Mesendoderm (in vitro differentiated cells): ENCODE measurements around the gene CACFD1.

Experiments used
- DNase-seq: peaks from one replicate; pipeline ENCODE4 v3.0.0; 2013
- H2AK5ac ChIP-seq: 2 replicates; pipeline ENCODE4 v1.6.1; 2013; ENCODE audit warnings: low read length, inconsistent platforms
- H2BK120ac ChIP-seq: 2 replicates; pipeline ENCODE4 v1.6.1; 2013; ENCODE audit warnings: low read depth, mild to moderate bottlenecking, low read length, moderate library complexity, mixed read lengths
- H2BK15ac ChIP-seq: replicated peaks from 2 replicates; pipeline ENCODE4 v1.6.1; 2013; ENCODE audit warnings: low read depth, mild to moderate bottlenecking, moderate library complexity
- H2BK5ac ChIP-seq: 2 replicates; pipeline ENCODE4 v1.6.1; 2013; ENCODE audit warnings: low read length, inconsistent platforms
- H3K18ac ChIP-seq: 2 replicates; pipeline ENCODE4 v1.6.1; 2013; ENCODE audit warnings: mild to moderate bottlenecking, low read length, mixed read lengths
- H3K23ac ChIP-seq: one replicate; pipeline ENCODE4 v1.6.1; 2013; ENCODE audit warnings: low read length
- H3K27ac ChIP-seq: 2 replicates; pipeline ENCODE4 v1.5.1; 2013; ENCODE audit warnings: low read depth, mild to moderate bottlenecking, inconsistent platforms, low read length, moderate library complexity
- H3K27me3 ChIP-seq: 2 replicates; pipeline ENCODE4 v1.6.1; 2013; ENCODE audit warnings: low read length, control low read depth, mild to moderate bottlenecking, inconsistent platforms; ENCODE audit not compliant: insufficient read depth, poor library complexity
- H3K36me3 ChIP-seq: 2 replicates; pipeline ENCODE4 v1.6.1; 2013; ENCODE audit warnings: low read length, inconsistent platforms; ENCODE audit not compliant: control insufficient read depth, insufficient read depth
- H3K4ac ChIP-seq: one replicate; pipeline ENCODE4 v1.6.1; 2013; ENCODE audit warnings: low read depth, mild to moderate bottlenecking, low read length, moderate library complexity
- H3K4me1 ChIP-seq: 2 replicates; pipeline ENCODE4 v1.6.1; 2013; ENCODE audit warnings: low read depth, low read length, inconsistent platforms; ENCODE audit not compliant: control insufficient read depth
- H3K4me2 ChIP-seq: 2 replicates; pipeline ENCODE4 v1.6.1; 2013; ENCODE audit warnings: low read length
- H3K4me3 ChIP-seq: 2 replicates; pipeline ENCODE4 v1.5.1; 2013; ENCODE audit warnings: mild to moderate bottlenecking, low read length
- H3K56ac ChIP-seq: one replicate; pipeline ENCODE4 v1.6.1; 2013; ENCODE audit warnings: low read length
- H3K79me1 ChIP-seq: 2 replicates; pipeline ENCODE4 v1.6.1; 2013; ENCODE audit warnings: low read length, inconsistent platforms
- H3K79me2 ChIP-seq: 2 replicates; pipeline ENCODE4 v1.6.1; 2013; ENCODE audit warnings: mild to moderate bottlenecking, low read length; ENCODE audit not compliant: control insufficient read depth, insufficient read depth
- H3K9ac ChIP-seq: 2 replicates; pipeline ENCODE4 v1.6.1; 2013; ENCODE audit warnings: low read length, inconsistent platforms
- H4K5ac ChIP-seq: one replicate; pipeline ENCODE4 v1.6.1; 2013; ENCODE audit warnings: low read length
- H4K8ac ChIP-seq: one replicate; pipeline ENCODE4 v1.6.1; 2013; ENCODE audit warnings: low read depth, mild to moderate bottlenecking, control low read depth, low read length, moderate library complexity
- WGBS: extraction: QIAGEN DNeasy Blood & Tissue Kit; methylation state at CpG from one replicate; pipeline ENCODE4 v1.1.7; 2013; ENCODE audit warnings: low lambda C conversion rate, missing lambda C conversion rate; ENCODE audit not compliant: insufficient coverage; ENCODE audit errors: extremely low coverage; 5-methylcytosine and 5-hydroxymethylcytosine counted together

The CACFD1 gene

DNA sequence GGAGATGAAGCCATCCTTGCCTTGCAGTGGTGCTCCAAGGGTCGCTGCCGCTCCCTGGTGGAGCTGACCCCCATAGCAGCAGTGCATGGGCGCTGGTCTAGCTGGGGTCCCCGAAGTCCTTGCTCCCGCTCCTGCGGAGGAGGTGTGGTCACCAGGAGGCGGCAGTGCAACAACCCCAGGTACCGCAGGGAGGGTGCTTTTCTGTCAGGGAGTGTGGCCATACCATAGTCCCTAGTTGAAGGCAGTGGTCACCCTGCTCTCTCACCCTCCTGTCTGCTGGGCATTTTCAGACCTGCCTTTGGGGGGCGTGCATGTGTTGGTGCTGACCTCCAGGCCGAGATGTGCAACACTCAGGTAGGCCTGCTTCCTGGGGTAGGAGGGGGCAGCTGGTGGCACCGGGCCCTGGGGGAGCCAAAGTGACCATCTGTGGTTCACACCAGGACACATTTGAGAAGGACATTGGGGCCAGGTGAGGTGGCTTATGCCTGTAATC is 26.4 kb upstream of the CACFD1 start:
- no peak overlapping the region for H2BK5ac ChIP-seq
- H3K79me1 ChIP-seq, result no peaks in the 10 kb centered on the region
- H3K4ac ChIP-seq, result no peak overlapping the region
- no peak overlapping the region for H2BK15ac ChIP-seq
- H3K4me2 ChIP-seq, result no peak overlapping the region
- DNase-seq, result no peak
- H3K79me2 ChIP-seq, result no peaks in the 10 kb centered on the region
- no peak overlapping the region for H3K23ac ChIP-seq
- no peak overlapping the region for H4K5ac ChIP-seq
- no peaks in the 10 kb centered on the region for H3K4me1 ChIP-seq
- H2AK5ac ChIP-seq, result no peak overlapping the region
- no peak overlapping the region for H3K4me3 ChIP-seq
- H2BK120ac ChIP-seq, result no peak overlapping the region
- H3K18ac ChIP-seq, result no peak overlapping the region
- no peaks in the 10 kb centered on the region for H3K36me3 ChIP-seq
- H4K8ac ChIP-seq, result no peak overlapping the region
- no peak overlapping the region for H3K56ac ChIP-seq
- H3K9ac ChIP-seq, result no peak overlapping the region
- no peaks in the 10 kb centered on the region for H3K27me3 ChIP-seq
- H3K27ac ChIP-seq, result no peak overlapping the region
- WGBS, result no CpG with 5 or more reads among the region's 11 CpGs

DNA sequence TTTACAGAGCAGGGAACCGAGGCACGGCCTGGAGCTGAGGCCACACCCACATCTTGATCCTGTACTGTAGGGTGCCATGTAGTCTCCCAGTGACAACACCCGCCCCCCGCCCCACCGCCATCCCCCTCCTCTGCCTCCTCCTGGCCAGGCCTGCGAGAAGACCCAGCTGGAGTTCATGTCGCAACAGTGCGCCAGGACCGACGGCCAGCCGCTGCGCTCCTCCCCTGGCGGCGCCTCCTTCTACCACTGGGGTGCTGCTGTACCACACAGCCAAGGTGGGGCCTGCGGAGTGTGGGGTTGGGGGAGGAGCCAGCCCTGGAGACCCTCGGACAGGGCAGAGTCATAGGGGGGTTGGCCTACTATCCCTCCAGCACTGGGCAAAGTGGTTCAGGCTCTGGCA is 23.1 kb upstream of the CACFD1 start:
- no CpG with 5 or more reads among the region's 16 CpGs for WGBS
- H2AK5ac ChIP-seq, result no peak overlapping the region

DNA sequence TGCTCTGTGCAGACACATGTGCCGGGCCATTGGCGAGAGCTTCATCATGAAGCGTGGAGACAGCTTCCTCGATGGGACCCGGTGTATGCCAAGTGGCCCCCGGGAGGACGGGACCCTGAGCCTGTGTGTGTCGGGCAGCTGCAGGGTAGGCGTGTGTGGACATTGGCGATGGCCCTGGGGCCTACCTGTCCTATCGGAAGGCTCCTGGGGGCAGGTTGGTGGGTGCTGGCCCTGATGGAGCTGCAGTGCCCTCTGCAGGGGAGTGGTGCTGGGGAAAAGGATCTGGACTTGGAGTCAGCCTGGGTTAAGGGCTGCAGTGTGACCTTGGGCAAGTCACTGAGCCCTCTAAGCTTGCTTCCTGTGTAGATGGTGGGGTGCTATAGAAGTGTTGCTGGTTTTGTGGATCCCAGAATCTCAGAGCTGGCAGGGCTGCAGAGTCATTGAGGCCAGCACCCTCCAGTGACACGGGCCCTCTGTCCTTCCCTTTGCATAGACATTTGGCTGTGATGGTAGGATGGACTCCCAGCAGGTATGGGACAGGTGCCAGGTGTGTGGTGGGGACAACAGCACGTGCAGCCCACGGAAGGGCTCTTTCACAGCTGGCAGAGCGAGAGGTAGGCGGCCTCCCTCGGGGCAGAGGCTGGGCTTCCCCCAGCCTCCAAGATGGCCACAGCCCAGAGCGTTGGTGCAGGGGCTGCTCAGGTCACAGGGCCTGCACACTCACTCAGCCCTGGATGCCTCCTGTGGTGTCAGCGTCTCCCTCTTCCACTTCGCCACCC is 21.8 kb upstream of the CACFD1 start:
- Histone ChIP-seq H2BK120ac (no peak overlapping the region), H4K8ac (no peak overlapping the region), H3K18ac (no peak overlapping the region), H3K4me3 (no peak overlapping the region), H3K36me3 (no peaks in the 10 kb centered on the region), H3K4ac (no peak overlapping the region), H3K9ac (no peak overlapping the region), H3K27ac (no peak overlapping the region), H3K79me2 (no peaks in the 10 kb centered on the region), H3K4me2 (no peak overlapping the region), H2BK5ac (no peak overlapping the region), H3K23ac (no peak overlapping the region), H3K4me1 (no peaks in the 10 kb centered on the region), H2BK15ac (no peak overlapping the region), H2AK5ac (no peak overlapping the region), H3K79me1 (no peaks in the 10 kb centered on the region), H4K5ac (no peak overlapping the region), H3K56ac (no peak overlapping the region), H3K27me3 (no peaks in the 10 kb centered on the region)
- DNase-seq, result no peak
- WGBS, result no CpG with 5 or more reads among the region's 20 CpGs

More for the DNA sequence above, 23.1 kb upstream of the CACFD1 start:
- H3K4me2 ChIP-seq, result no peak overlapping the region
- H2BK120ac ChIP-seq, result no peak overlapping the region
- H3K4me1 ChIP-seq, result no peaks in the 10 kb centered on the region
- H3K23ac ChIP-seq, result no peak overlapping the region
- no peaks in the 10 kb centered on the region for H3K79me1 ChIP-seq
- no peak overlapping the region for H3K4ac ChIP-seq
- no peak overlapping the region for H3K18ac ChIP-seq
- no peak overlapping the region for H2BK15ac ChIP-seq
- no peak overlapping the region for H3K27ac ChIP-seq
- no peak overlapping the region for H3K9ac ChIP-seq
- no peaks in the 10 kb centered on the region for H3K36me3 ChIP-seq
- no peak overlapping the region for H2BK5ac ChIP-seq
- H4K8ac ChIP-seq, result no peak overlapping the region
- no peak overlapping the region for H3K4me3 ChIP-seq
- no peaks in the 10 kb centered on the region for H3K79me2 ChIP-seq
- H4K5ac ChIP-seq, result no peak overlapping the region
- no peak overlapping the region for H3K56ac ChIP-seq
- no peak for DNase-seq
- no peaks in the 10 kb centered on the region for H3K27me3 ChIP-seq

DNA sequence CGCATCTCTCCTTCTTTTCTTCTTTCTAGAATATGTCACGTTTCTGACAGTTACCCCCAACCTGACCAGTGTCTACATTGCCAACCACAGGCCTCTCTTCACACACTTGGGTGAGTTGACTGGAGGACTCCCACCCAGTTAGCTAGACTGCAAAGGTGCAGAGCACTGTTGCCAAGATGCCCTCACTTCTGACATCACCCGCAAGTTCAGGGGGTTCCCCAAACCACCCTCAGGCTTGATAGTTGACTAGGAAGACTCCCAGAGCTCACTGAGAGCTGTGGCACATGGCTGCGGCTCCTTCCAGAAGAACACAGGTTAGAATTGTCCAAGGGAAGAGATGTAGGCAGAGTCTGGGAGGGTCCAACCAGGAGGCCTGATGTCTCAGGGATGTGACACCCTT is 20.4 kb upstream of the CACFD1 start:
- H4K5ac ChIP-seq, result no peak overlapping the region
- H2BK120ac ChIP-seq, result no peak overlapping the region
- no peaks in the 10 kb centered on the region for H3K79me1 ChIP-seq
- no peak overlapping the region for H3K18ac ChIP-seq
- no peaks in the 10 kb centered on the region for H3K79me2 ChIP-seq
- no peak overlapping the region for H3K4ac ChIP-seq
- no peaks in the 10 kb centered on the region for H3K36me3 ChIP-seq
- no peaks in the 10 kb centered on the region for H3K27me3 ChIP-seq
- no peak for DNase-seq
- H2AK5ac ChIP-seq, result no peak overlapping the region
- no peak overlapping the region for H2BK5ac ChIP-seq
- no peak overlapping the region for H3K56ac ChIP-seq
- H3K4me3 ChIP-seq, result no peak overlapping the region
- no peak overlapping the region for H3K4me2 ChIP-seq
- H3K27ac ChIP-seq, result no peak overlapping the region
- no peaks in the 10 kb centered on the region for H3K4me1 ChIP-seq
- no peak overlapping the region for H2BK15ac ChIP-seq
- H3K9ac ChIP-seq, result no peak overlapping the region
- no CpG with 5 or more reads among the region's 4 CpGs for WGBS
- no peak overlapping the region for H3K23ac ChIP-seq
- H4K8ac ChIP-seq, result no peak overlapping the region

DNA sequence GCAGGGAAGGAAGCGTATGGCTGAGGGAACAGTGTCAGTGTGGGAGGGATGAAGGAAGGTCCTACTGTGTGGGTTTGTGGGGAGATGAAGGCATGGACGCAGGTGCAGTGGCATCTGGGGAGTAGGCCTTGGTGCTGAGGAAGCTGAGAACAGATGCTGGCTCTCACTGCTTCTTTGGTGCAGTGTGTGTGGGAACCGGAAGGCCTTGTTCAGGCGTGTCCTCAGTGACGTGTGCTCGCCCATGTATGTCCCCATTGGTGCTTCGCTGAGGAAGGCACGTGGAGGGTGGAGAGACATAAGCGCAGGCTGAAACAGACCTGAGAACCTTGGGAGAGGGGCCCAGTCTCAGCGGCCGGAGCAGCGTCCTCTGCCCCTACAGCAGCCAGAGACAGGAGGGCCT is 18.9 kb upstream of the CACFD1 start:
- Histone ChIP-seq H2BK120ac (no peak overlapping the region), H3K79me2 (no peaks in the 10 kb centered on the region), H4K5ac (no peak overlapping the region), H2BK15ac (no peak overlapping the region), H2BK5ac (no peak overlapping the region), H2AK5ac (no peak overlapping the region), H3K56ac (no peak overlapping the region), H3K23ac (no peak overlapping the region), H3K9ac (no peak overlapping the region), H3K4me2 (no peak overlapping the region), H3K4ac (no peak overlapping the region), H3K79me1 (no peaks in the 10 kb centered on the region), H3K27ac (no peak overlapping the region), H3K36me3 (no peaks in the 10 kb centered on the region), H4K8ac (no peak overlapping the region), H3K18ac (no peak overlapping the region), H3K4me1 (no peaks in the 10 kb centered on the region), H3K4me3 (no peak overlapping the region), H3K27me3 (no peaks in the 10 kb centered on the region)
- DNase-seq, result no peak
- WGBS, result no CpG with 5 or more reads among the region's 12 CpGs

DNA sequence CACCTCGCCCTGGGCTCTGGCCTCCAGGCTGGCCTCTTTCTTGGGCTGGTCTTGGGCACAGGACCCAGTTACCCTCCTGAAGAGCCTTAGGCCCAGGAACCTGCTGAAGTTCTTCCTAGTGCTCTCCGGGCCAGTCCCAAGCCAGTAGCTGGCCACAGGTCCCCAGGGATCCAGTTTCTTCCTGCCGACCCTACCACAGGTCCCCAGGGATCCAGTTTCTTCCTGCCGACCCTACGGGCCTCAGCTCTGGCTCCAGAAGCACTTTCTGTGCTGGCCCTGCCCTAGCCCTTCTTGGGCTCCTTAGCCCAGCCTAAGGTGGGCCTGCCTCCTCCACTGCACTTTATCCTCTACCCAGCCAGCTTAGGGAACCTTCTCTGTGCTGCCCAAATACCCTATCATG is 18.2 kb upstream of the CACFD1 start:
- no peak overlapping the region for H2AK5ac ChIP-seq
- H3K9ac ChIP-seq, result no peak overlapping the region
- H3K4me3 ChIP-seq, result no peak overlapping the region
- no peaks in the 10 kb centered on the region for H3K36me3 ChIP-seq
- no peak overlapping the region for H4K5ac ChIP-seq
- H2BK5ac ChIP-seq, result no peak overlapping the region
- no CpG with 5 or more reads among the region's 5 CpGs for WGBS
- DNase-seq, result no peak
- no peak overlapping the region for H3K4ac ChIP-seq
- H3K4me1 ChIP-seq, result no peaks in the 10 kb centered on the region
- no peak overlapping the region for H3K18ac ChIP-seq
- H3K27ac ChIP-seq, result no peak overlapping the region
- H3K79me1 ChIP-seq, result no peaks in the 10 kb centered on the region
- no peak overlapping the region for H2BK120ac ChIP-seq
- H3K27me3 ChIP-seq, result no peaks in the 10 kb centered on the region
- no peak overlapping the region for H3K4me2 ChIP-seq
- H3K56ac ChIP-seq, result no peak overlapping the region
- no peaks in the 10 kb centered on the region for H3K79me2 ChIP-seq
- no peak overlapping the region for H3K23ac ChIP-seq
- no peak overlapping the region for H4K8ac ChIP-seq
- no peak overlapping the region for H2BK15ac ChIP-seq
